ENCODE data around the gene PAM. TPM values are rescaled to one million over a fixed set of nuclear protein-coding genes. Genes with fewer than 3 reads are reported as not detected.

The PAM gene
- total RNA-seq, 1 experiment from 2014 or later, result 257 TPM

DNA sequence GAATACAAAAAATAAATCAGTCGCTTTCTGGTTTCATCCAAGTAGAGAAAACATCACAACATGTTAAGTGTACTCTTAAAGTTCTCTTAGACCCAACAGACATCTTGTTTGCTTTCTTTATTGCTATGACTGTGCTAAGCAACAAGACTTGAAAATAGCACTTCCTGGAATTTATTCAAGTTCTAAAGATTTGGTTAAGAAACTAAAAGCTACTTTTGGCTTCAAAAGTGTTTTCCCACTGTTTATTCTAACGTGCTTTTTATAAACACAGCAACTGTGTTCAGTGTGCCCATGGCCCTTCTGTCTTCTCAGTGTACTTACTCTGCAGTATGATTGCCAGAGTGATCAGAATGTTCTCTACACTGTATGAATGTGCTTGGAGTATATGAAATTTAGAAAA lies 255.1 kb downstream of the PAM start:
- no peak overlapping the region for H3K27ac ChIP-seq (ENCODE audit: low read depth, low read length)
- no peaks in the 10 kb centered on the region for H4K20me1 ChIP-seq (ENCODE audit: insufficient read depth)
- no peaks in the 10 kb centered on the region for H3K9me3 ChIP-seq (ENCODE audit: control insufficient read depth in 1 of 2, insufficient read depth in 1 of 2, low read depth in 1 of 2, low read length in 2 of 2)
- no peaks in the 10 kb centered on the region for H3K4me1 ChIP-seq (ENCODE audit: control insufficient read depth in 1 of 2, insufficient read depth in 2 of 2, low read length in 2 of 2)
- H3K36me3 ChIP-seq (ENCODE audit: control insufficient read depth in 1 of 2, insufficient read depth in 2 of 2, low read length in 2 of 2), result peaks cover 9 to 14% of the 10 kb centered on the region in 2 experiments; a peak in 2 of 4 replicates
- TF ChIP-seq ATF3 (IDR thresholded peaks at IDR 0.05) (no peak), MAX (IDR thresholded peaks at IDR 0.05) (no peak), EGR1 (IDR thresholded peaks at IDR 0.05; ENCODE audit: low read depth) (no peak), EZH2phosphoT487 (IDR thresholded peaks at IDR 0.05; ENCODE audit: borderline replicate concordance) (no peak), CEBPB (IDR thresholded peaks at IDR 0.05; ENCODE audit: low read depth) (no peak), RAD21 (IDR thresholded peaks at IDR 0.05; ENCODE audit: low read depth) (no peak), SRF (IDR thresholded peaks at IDR 0.05; ENCODE audit: low read depth) (no peak), SIN3A (IDR thresholded peaks at IDR 0.05; ENCODE audit: low read depth) (no peak), ELF1 (IDR thresholded peaks at IDR 0.05; ENCODE audit: borderline replicate concordance, low read depth) (no peak), TCF7L2 (IDR thresholded peaks at IDR 0.05; ENCODE audit: borderline replicate concordance, extremely low read depth, insufficient read depth, insufficient read length) (no peak), YY1 (IDR thresholded peaks at IDR 0.05; ENCODE audit: extremely low read depth, insufficient replicate concordance, low read depth, low read length) (no peak), JUND (IDR thresholded peaks at IDR 0.05) (no peak), REST (IDR thresholded peaks at IDR 0.05; ENCODE audit: low read depth) (no peak), POLR2A (IDR thresholded peaks at IDR 0.05; ENCODE audit: borderline replicate concordance, extremely low read depth, insufficient read depth, insufficient read length) (no peak), EZH2 (IDR thresholded peaks at IDR 0.05) (no peak), SP1 (IDR thresholded peaks at IDR 0.05; ENCODE audit: low read depth) (no peak), FOSL1 (IDR thresholded peaks at IDR 0.05; ENCODE audit: low read depth) (no peak)
- TF ChIP-seq, protein P1, sequence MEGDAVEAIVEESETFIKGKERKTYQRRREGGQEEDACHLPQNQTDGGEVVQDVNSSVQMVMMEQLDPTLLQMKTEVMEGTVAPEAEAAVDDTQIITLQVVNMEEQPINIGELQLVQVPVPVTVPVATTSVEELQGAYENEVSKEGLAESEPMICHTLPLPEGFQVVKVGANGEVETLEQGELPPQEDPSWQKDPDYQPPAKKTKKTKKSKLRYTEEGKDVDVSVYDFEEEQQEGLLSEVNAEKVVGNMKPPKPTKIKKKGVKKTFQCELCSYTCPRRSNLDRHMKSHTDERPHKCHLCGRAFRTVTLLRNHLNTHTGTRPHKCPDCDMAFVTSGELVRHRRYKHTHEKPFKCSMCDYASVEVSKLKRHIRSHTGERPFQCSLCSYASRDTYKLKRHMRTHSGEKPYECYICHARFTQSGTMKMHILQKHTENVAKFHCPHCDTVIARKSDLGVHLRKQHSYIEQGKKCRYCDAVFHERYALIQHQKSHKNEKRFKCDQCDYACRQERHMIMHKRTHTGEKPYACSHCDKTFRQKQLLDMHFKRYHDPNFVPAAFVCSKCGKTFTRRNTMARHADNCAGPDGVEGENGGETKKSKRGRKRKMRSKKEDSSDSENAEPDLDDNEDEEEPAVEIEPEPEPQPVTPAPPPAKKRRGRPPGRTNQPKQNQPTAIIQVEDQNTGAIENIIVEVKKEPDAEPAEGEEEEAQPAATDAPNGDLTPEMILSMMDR (IDR thresholded peaks at IDR 0.05 in 2 of 3, conservative IDR thresholded peaks at IDR 0.05 in 1 of 3; ENCODE audit: borderline replicate concordance in 1 of 3, insufficient read depth in 1 of 3, low read depth in 2 of 3, low read length in 2 of 3), result no peak
- no peak overlapping the region for H3K9ac ChIP-seq (ENCODE audit: low read length)
- H3K27me3 ChIP-seq (ENCODE audit: insufficient read depth, low read length), result no peaks in the 10 kb centered on the region
- no peak for DNase-seq (ENCODE audit: low read depth, low spot score)
- H3K79me2 ChIP-seq (ENCODE audit: insufficient read depth, low read length), result no peaks in the 10 kb centered on the region
- no peak overlapping the region for H3K4me2 ChIP-seq (ENCODE audit: low read length)
- CTCF ChIA-PET, result no interaction called here
- no TSS peak for BruUV-seq (replicated peaks)
- POLR2A ChIA-PET, result no interaction called here
- no peak for ATAC-seq
- H3K9me2 ChIP-seq (ENCODE audit: insufficient read depth), result no peaks in the 10 kb centered on the region; the same call in 1 of the 2 replicates
- no peak overlapping the region for H2AFZ ChIP-seq (ENCODE audit: low read depth, low read length, poor library complexity, severe bottlenecking)
- no peak overlapping the region for H3K4me3 ChIP-seq (replicated peaks in 1 of 2; ENCODE audit: low read depth in 1 of 2, low read length in 2 of 2)
- intact Hi-C loops (cut with micrococcal nuclease), result no loop called here
- RAD21 ChIA-PET (ENCODE audit: low non-redundant PET in 1 of 2, low total read pairs in 2 of 2, uncharacterized antibody in 2 of 2, unreplicated experiment in 2 of 2), result no interaction called here
